ENCODE data around the gene MRPS34.

Gene MRPS34

DNA sequence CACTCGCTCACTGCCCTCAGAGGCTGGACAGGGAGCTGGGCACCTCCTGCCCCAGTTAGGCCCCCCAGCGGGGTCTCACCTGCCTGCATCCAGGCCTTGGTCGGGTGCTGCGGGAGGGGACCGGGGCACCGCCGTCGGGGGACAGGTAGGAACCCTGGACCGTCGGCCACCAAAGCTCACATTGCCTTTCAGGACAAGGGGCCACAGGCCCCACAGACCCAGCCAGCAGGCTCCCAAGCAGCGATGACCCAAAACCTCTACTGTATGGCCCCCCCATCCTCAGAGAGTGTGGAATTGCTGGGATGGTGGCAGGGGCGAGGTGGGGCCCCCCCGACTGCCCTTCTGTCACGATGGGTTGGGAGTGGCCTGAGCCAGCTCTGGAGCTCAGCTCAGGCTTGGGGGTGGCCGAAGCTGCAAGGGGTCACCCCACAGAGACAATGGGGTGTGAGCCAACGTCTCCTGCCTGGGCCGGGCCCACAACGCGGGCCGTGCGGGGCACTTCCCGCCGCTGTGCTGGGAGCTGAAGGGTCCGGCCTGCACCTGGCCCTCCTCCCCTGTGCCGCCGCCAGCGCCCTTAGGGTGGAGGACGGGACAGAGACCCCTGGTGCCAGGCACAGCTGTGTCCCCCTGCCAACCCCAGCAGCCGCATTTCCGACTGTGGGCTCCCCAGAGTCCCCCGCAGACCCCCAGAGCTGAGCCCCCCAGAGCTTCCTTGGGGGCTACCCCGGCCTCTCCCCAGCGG is 20.1 kb upstream of the MRPS34 start:
- Histone ChIP-seq H3K79me2 (ENCODE audit: low read length) (no peaks in the 10 kb centered on the region), H3K9me3 (replicated peaks; ENCODE audit: insufficient read depth, low read length) (no peaks in the 10 kb centered on the region), H3K9ac (ENCODE audit: low read length) (no peak overlapping the region), H3K9me2 (replicated peaks; ENCODE audit: insufficient read depth, low read length) (no peaks in the 10 kb centered on the region), H3K4me2 (ENCODE audit: low read depth, low read length) (no peak overlapping the region), H3K4me1 (ENCODE audit: low read length) (no peaks in the 10 kb centered on the region), H3K36me3 (replicated peaks; ENCODE audit: insufficient read depth, low read length) (no peaks in the 10 kb centered on the region), H2AFZ (ENCODE audit: low read length) (no peak overlapping the region), H3K27ac (ENCODE audit: low read length) (no peak overlapping the region), H3K27me3 (replicated peaks; ENCODE audit: insufficient read depth, low read length) (no peaks in the 10 kb centered on the region), H4K20me1 (ENCODE audit: insufficient read depth, low read length) (no peaks in the 10 kb centered on the region), H3K4me3 (ENCODE audit: low read length) (no peak overlapping the region), H3F3A (ENCODE audit: insufficient read depth, low read length) (no peaks in the 10 kb centered on the region)
- DNase-seq: no peak
- no peak for TF ChIP-seq EZH2phosphoT487 (IDR thresholded peaks at IDR 0.05; ENCODE audit: low read length)
- TF ChIP-seq, protein P1, sequence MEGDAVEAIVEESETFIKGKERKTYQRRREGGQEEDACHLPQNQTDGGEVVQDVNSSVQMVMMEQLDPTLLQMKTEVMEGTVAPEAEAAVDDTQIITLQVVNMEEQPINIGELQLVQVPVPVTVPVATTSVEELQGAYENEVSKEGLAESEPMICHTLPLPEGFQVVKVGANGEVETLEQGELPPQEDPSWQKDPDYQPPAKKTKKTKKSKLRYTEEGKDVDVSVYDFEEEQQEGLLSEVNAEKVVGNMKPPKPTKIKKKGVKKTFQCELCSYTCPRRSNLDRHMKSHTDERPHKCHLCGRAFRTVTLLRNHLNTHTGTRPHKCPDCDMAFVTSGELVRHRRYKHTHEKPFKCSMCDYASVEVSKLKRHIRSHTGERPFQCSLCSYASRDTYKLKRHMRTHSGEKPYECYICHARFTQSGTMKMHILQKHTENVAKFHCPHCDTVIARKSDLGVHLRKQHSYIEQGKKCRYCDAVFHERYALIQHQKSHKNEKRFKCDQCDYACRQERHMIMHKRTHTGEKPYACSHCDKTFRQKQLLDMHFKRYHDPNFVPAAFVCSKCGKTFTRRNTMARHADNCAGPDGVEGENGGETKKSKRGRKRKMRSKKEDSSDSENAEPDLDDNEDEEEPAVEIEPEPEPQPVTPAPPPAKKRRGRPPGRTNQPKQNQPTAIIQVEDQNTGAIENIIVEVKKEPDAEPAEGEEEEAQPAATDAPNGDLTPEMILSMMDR (IDR thresholded peaks at IDR 0.05; ENCODE audit: low read length): no peak
- no peak for TF ChIP-seq EZH2 (optimal IDR thresholded peaks at IDR 0.05; ENCODE audit: low read depth, low read length)

GRCh38 chr16:1791943-1792812 is 19.2 kb upstream of the MRPS34 start:
- no peak overlapping the region for H3K4me3 ChIP-seq (ENCODE audit: low read length)
- no peak overlapping the region for H3K9ac ChIP-seq (ENCODE audit: low read length)
- no peak overlapping the region for H3K27ac ChIP-seq (ENCODE audit: low read length)
- TF ChIP-seq, protein P1 (IDR thresholded peaks at IDR 0.05; ENCODE audit: low read length): no peak
- no peak for TF ChIP-seq EZH2 (optimal IDR thresholded peaks at IDR 0.05; ENCODE audit: low read depth, low read length)
- no peak for TF ChIP-seq EZH2phosphoT487 (IDR thresholded peaks at IDR 0.05; ENCODE audit: low read length)
- no peaks in the 10 kb centered on the region for H3K9me3 ChIP-seq (replicated peaks; ENCODE audit: insufficient read depth, low read length)
- H3K79me2 ChIP-seq (ENCODE audit: low read length): peaks cover 5% of the 10 kb centered on the region; the same call in 1 of the 2 replicates
- H4K20me1 ChIP-seq (ENCODE audit: insufficient read depth, low read length): no peaks in the 10 kb centered on the region
- H3K36me3 ChIP-seq (replicated peaks; ENCODE audit: insufficient read depth, low read length): no peaks in the 10 kb centered on the region
- H3K9me2 ChIP-seq (replicated peaks; ENCODE audit: insufficient read depth, low read length): no peaks in the 10 kb centered on the region
- no peaks in the 10 kb centered on the region for H3K4me1 ChIP-seq (ENCODE audit: low read length)
- no peak overlapping the region for H2AFZ ChIP-seq (ENCODE audit: low read length)
- DNase-seq: no peak
- H3F3A ChIP-seq (ENCODE audit: insufficient read depth, low read length): no peaks in the 10 kb centered on the region
- H3K27me3 ChIP-seq (replicated peaks; ENCODE audit: insufficient read depth, low read length): no peaks in the 10 kb centered on the region
- H3K4me2 ChIP-seq (ENCODE audit: low read depth, low read length): no peak overlapping the region

DNA sequence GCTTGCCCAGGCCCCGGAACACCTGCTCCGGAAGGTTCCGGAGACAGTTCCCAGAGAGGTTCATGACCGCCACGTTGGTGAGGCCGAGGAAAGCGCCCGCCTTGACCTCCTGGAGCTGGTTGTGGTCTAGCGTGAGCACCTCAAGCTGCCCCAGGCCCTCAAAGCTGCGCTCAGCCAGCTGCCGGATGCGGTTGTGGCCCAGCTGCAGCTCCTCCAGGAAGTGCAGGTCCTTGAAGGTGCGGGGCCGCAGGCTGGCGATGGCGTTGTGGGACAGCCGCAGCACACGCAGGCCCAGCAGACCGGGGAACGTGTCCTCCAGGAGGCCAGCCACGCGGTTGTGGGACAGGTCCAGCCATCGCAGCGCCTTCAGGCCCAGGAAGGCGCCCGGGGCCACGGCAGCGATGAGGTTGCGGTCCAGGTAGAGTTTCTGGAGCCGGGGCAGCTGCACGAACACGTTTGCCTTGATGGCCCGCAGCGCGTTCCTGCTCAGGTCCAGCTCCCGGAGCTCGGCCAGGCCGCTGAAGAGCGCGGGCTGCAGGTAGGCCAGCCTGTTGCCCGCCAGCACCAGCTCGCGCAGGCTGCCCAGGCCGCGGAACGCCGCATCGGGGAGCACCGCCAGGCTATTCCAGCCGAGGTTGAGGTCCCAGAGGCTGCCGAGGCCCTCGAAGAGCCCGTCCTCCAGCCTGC is 18.5 kb upstream of the MRPS34 start:
- Histone ChIP-seq H3K27me3 (replicated peaks; ENCODE audit: insufficient read depth, low read length) (no peaks in the 10 kb centered on the region), H2AFZ (ENCODE audit: low read length) (no peak overlapping the region), H3K79me2 (ENCODE audit: low read length) (peaks cover 13% of the 10 kb centered on the region), H3K4me1 (ENCODE audit: low read length) (no peaks in the 10 kb centered on the region), H3K36me3 (replicated peaks; ENCODE audit: insufficient read depth, low read length) (no peaks in the 10 kb centered on the region), H4K20me1 (ENCODE audit: insufficient read depth, low read length) (no peaks in the 10 kb centered on the region), H3K27ac (ENCODE audit: low read length) (no peak overlapping the region), H3K9ac (ENCODE audit: low read length) (no peak overlapping the region), H3K4me2 (ENCODE audit: low read depth, low read length) (no peak overlapping the region), H3K4me3 (ENCODE audit: low read length) (no peak overlapping the region), H3F3A (ENCODE audit: insufficient read depth, low read length) (no peaks in the 10 kb centered on the region), H3K9me2 (replicated peaks; ENCODE audit: insufficient read depth, low read length) (no peaks in the 10 kb centered on the region), H3K9me3 (replicated peaks; ENCODE audit: insufficient read depth, low read length) (no peaks in the 10 kb centered on the region)
- DNase-seq: no peak
- no peak for TF ChIP-seq EZH2 (optimal IDR thresholded peaks at IDR 0.05; ENCODE audit: low read depth, low read length)
- TF ChIP-seq, protein P1 (IDR thresholded peaks at IDR 0.05; ENCODE audit: low read length): no peak
- no peak for TF ChIP-seq EZH2phosphoT487 (IDR thresholded peaks at IDR 0.05; ENCODE audit: low read length)
